ENCODE data around the gene UST. TPM values are rescaled to one million over a fixed set of nuclear protein-coding genes. Genes with fewer than 3 reads are reported as not detected.

UST gene
- total RNA-seq, 1 experiment from 2014 or later = 6.1 TPM

- H4K20me1 ChIP-seq (ENCODE audit: insufficient read depth) = no peaks in the 10 kb centered on the region
- no peaks in the 10 kb centered on the region for H3K79me2 ChIP-seq (ENCODE audit: insufficient read depth, low read length)
- no peaks in the 10 kb centered on the region for H3K9me3 ChIP-seq (ENCODE audit: control insufficient read depth in 1 of 2, insufficient read depth in 1 of 2, low read depth in 1 of 2, low read length in 2 of 2)
- POLR2A ChIA-PET = no interaction called here
- ATAC-seq (no peak), DNase-seq (ENCODE audit: low read depth, low spot score) (no peak)
- intact Hi-C loops (cut with micrococcal nuclease) = no loop called here
- no peak overlapping the region for H2AFZ ChIP-seq (ENCODE audit: low read depth, low read length, poor library complexity, severe bottlenecking)
- H3K9me2 ChIP-seq (ENCODE audit: insufficient read depth) = no peaks in the 10 kb centered on the region
- H3K4me1 ChIP-seq (ENCODE audit: control insufficient read depth in 1 of 2, insufficient read depth in 2 of 2, low read length in 2 of 2) = no peaks in the 10 kb centered on the region
- H3K27ac ChIP-seq (ENCODE audit: low read depth, low read length) = no peak overlapping the region
- H3K4me2 ChIP-seq (ENCODE audit: low read length) = no peak overlapping the region
- TF ChIP-seq RAD21 (IDR thresholded peaks at IDR 0.05; ENCODE audit: low read depth) (no peak), SP1 (IDR thresholded peaks at IDR 0.05; ENCODE audit: low read depth) (no peak), MAX (IDR thresholded peaks at IDR 0.05) (no peak), CBX3 (IDR thresholded peaks at IDR 0.05; ENCODE audit: low read depth) (no peak), JUND (IDR thresholded peaks at IDR 0.05) (no peak), FOSL1 (IDR thresholded peaks at IDR 0.05; ENCODE audit: low read depth) (no peak), EGR1 (IDR thresholded peaks at IDR 0.05; ENCODE audit: low read depth) (no peak), SIN3A (IDR thresholded peaks at IDR 0.05; ENCODE audit: low read depth) (no peak), CEBPB (IDR thresholded peaks at IDR 0.05; ENCODE audit: low read depth) (no peak), TCF7L2 (IDR thresholded peaks at IDR 0.05; ENCODE audit: borderline replicate concordance, extremely low read depth, insufficient read depth, insufficient read length) (no peak), POLR2A (IDR thresholded peaks at IDR 0.05; ENCODE audit: borderline replicate concordance, extremely low read depth, insufficient read depth, insufficient read length) (no peak), ZFX (IDR thresholded peaks at IDR 0.05) (no peak), ZNF274 (IDR thresholded peaks at IDR 0.05; ENCODE audit: low read depth, low read length) (no peak), EZH2 (IDR thresholded peaks at IDR 0.05) (no peak), CTCF (IDR thresholded peaks at IDR 0.05 in 2 of 3, conservative IDR thresholded peaks at IDR 0.05 in 1 of 3; ENCODE audit: borderline replicate concordance in 1 of 3, insufficient read depth in 1 of 3, low read depth in 2 of 3, low read length in 2 of 3) (no peak), ZBTB33 (IDR thresholded peaks at IDR 0.05; ENCODE audit: extremely low read depth, insufficient replicate concordance, low read length) (no peak), ELF1 (IDR thresholded peaks at IDR 0.05; ENCODE audit: borderline replicate concordance, low read depth) (no peak), POLR2AphosphoS5 (IDR thresholded peaks at IDR 0.05; ENCODE audit: low read depth, low read length) (no peak)
- no peaks in the 10 kb centered on the region for H3K27me3 ChIP-seq (ENCODE audit: insufficient read depth, low read length)
- RAD21 ChIA-PET (ENCODE audit: low non-redundant PET in 1 of 2, low total read pairs in 2 of 2, uncharacterized antibody in 2 of 2, unreplicated experiment in 2 of 2) = no interaction called here
- no TSS peak for BruUV-seq (replicated peaks)
- CTCF ChIA-PET = no interaction called here
- no peaks in the 10 kb centered on the region for H3K36me3 ChIP-seq (ENCODE audit: control insufficient read depth in 1 of 2, insufficient read depth in 2 of 2, low read length in 2 of 2)
- H3K9ac ChIP-seq (ENCODE audit: low read length) = no peak overlapping the region
- no peak overlapping the region for H3K4me3 ChIP-seq (replicated peaks in 1 of 2; ENCODE audit: low read depth in 1 of 2, low read length in 2 of 2)
Measured at GRCh38 chr6:148846778-148847761, 100.2 kb downstream of the UST start.
